Measurements from ENCODE around the gene NCAN. TPM values are rescaled to one million over a fixed set of nuclear protein-coding genes. Genes with fewer than 3 reads are reported as not detected.
"Not testable (repeated sequence)": the region's sequence is repeated elsewhere in the genome, so short reads cannot be mapped to it uniquely, and the experiment has no call there.

Gene NCAN
- polyA plus RNA-seq, 10 donors, result 0.04 to 0.84 (median 0.10) TPM

GRCh38 chr19:19192910-19193423, 18.8 kb upstream of the NCAN start:
- no peak for DNase-seq

DNA sequence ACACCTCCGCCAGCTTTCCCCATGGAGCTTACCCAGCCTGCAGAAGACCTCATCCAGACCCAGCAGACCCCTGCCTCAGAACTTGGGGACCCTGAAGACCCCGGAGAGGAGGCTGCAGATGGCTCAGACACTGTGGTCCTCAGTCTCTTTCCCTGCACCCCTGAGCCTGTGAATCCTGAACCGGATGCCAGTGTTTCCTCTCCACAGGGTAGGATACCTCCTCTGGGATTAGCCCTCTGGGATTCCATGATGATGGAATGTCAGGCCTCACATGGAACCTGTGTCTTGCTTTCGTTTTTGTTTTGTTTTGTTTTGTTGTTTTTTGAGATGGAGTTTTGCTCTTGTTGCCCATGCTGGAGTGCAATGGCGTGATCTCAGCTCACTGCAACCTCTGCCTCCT, 17.8 kb upstream of the NCAN start:
- DNase-seq, result no peak

- no peak for DNase-seq
These were observed 9.8 kb upstream of the NCAN start for GRCh38 chr19:19201697-19202630.

- DNase-seq, result no peak
These were observed 9.1 kb upstream of the NCAN start for GRCh38 chr19:19202707-19203011.

GRCh38 chr19:19203012-19203856, 8.5 kb upstream of the NCAN start, which contains the start of gene NR2C2AP:
Gene NR2C2AP (minus strand): TSS chr19:19203414. CDS start chr19:19203060, 354 bp downstream.
- peak; percentile 86 to 95 (median 94) for DNase-seq

GRCh38 chr19:19204181-19204580, 7.6 kb upstream of the NCAN start:
- no peak for DNase-seq

- no peak for DNase-seq
These were observed 6.0 kb upstream of the NCAN start for GRCh38 chr19:19205416-19206410.

DNA sequence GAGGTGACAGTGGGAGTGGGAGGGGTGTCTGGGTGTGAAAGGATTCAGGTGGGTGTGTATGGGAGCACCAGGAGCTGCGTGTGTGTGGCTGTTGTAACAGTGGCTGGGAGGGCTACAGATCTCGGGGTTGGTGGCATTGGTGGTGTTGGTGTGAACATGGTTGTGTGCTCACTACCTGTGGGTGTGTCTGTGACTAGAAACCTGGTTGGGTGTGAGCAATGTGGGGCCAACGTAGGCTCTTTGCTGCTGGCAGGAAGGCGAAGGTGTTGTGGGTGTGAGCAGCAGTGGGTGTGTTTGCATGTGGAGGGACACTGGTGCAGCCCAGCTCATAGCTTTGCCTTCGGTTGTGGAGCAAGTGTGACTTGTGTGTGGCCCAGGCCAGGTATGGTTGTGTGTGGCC, 4.8 kb upstream of the NCAN start:
- no peak for DNase-seq

- no peak for DNase-seq
These were observed 3.9 kb upstream of the NCAN start for GRCh38 chr19:19207637-19208572.

- no peak for DNase-seq
These were observed 2.4 kb upstream of the NCAN start for GRCh38 chr19:19209372-19209771.

DNA sequence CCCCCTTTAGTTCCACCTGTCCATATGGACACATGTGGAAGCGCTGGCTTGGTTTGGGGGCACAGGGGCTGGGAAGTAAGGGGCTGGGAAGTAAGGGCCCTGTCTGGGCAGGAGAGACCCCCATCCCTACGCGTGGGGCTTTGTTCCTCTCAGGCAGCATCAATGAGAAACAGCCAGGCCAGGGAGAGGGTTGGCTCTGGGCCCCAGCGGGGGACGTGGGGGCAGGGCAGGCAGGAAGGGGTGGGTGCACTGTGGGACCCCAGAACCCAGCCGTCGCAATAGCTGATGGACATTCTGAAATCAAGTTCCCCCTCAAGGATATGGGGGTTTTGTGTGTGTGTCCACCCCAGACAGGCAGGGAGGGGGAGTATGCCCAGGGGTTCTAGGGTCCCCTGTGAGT, 1.2 kb downstream of the NCAN start:
- no peak for DNase-seq

GRCh38 chr19:19213426-19214158, 1.8 kb downstream of the NCAN start:
- no peak for DNase-seq

GRCh38 chr19:19214159-19214490, 2.4 kb downstream of the NCAN start:
- no peak for DNase-seq

- peak in 2 of 3 donors; percentile 66 to 75 for DNase-seq
These were observed 3.1 kb downstream of the NCAN start for GRCh38 chr19:19214892-19215291.

- no peak for DNase-seq
These were observed 4.0 kb downstream of the NCAN start for GRCh38 chr19:19215792-19216191.

DNA sequence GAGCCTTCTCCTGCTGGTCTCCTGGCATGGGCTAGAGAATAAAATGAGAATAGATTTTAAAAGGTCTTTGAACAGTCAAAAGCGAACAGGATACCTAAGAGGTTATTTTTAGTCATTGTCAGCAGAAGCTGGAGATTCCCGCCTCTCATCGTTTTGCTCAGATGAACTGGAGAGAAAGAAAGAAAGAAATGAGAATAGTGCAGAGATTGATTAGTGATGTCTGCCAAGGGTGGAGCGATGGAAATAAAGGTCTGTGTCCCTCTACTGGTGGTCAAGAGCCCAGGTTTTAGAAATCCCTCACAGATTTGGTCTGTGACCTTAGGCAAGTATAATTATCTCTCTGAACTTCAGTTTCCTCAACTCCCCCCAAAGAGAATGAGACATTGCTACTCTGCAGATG, 5.3 kb downstream of the NCAN start:
- no peak for DNase-seq

DNA sequence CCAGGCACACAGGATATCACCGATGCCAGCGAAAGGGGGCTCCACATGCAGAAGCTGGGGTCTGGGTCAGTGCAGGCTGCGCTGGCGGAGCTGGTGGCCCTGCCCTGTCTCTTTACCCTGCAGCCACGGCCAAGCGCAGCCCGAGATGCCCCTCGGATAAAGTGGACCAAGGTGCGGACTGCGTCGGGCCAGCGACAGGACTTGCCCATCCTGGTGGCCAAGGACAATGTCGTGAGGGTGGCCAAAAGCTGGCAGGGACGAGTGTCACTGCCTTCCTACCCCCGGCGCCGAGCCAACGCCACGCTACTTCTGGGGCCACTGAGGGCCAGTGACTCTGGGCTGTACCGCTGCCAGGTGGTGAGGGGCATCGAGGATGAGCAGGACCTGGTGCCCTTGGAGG, 7.2 kb downstream of the NCAN start:
- DNase-seq, result no peak

- not testable (repeated sequence) for DNase-seq
These were observed 9.2 kb downstream of the NCAN start for GRCh38 chr19:19221000-19221399.

DNA sequence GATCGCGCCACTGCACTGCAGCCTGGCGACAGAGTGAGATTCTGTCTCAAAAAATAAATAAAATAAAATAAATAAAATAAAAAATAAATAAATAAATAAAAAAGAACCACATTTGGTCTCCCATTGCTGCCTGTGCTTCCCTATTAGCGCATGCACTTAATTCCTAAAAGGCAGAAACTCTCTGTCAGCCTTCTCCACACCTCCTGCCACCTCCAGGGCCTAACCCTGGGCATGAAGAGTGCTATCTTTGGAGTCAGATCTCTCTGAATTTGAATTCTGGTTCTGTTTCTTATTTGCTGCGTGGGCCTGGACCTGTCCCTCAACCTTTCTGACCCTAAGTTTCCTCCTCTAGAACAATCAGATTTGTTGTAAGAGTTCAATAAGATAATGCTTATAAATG, 11.3 kb downstream of the NCAN start:
- no peak for DNase-seq

DNA sequence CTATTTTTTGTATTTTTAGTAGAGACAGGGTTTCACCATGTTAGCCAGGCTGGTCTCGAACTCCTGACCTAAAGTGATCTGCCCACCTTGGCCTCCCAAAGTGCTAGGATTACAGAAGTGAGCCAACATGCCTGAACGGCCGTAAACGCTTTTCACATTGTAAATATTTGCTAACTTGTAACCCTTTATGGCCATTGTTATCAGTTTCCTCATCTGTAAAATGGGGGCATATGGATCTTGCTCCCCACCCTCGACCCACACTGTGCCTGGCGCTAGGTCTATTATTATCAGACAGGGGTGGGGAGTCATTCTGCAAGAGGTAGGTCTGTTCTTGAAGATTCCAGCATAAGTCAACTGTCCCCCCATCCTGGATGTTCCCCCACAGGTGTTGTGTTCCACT, 11.9 kb downstream of the NCAN start:
- DNase-seq, result no peak
